ENCODE results near the gene MPDU1. TPM values are rescaled to one million over a fixed set of nuclear protein-coding genes. Genes with fewer than 3 reads are reported as not detected.

MPDU1 gene
- total and polyA plus RNA-seq, 2 experiments from 2014 or later, result 109 to 201 TPM

- Histone ChIP-seq H3K27me3 (no peaks in the 10 kb centered on the region), H2AFZ (no peak overlapping the region), H3K4me2 (no peak overlapping the region), H3K36me3 (replicated peaks; ENCODE audit: insufficient read depth, low read depth) (no peaks in the 10 kb centered on the region), H3K4me3 (no peak overlapping the region), H4K20me1 (ENCODE audit: insufficient read depth, poor library complexity, severe bottlenecking) (peaks cover 48% of the 10 kb centered on the region), H3K79me2 (peaks cover 77% of the 10 kb centered on the region), H3K4me1 (ENCODE audit: insufficient read depth) (peaks cover 10% of the 10 kb centered on the region), H3K9me3 (ENCODE audit: low read depth) (no peaks in the 10 kb centered on the region), H3K27ac (no peak overlapping the region), H3K9me2 (replicated peaks; ENCODE audit: insufficient read depth) (no peaks in the 10 kb centered on the region)
- 100% methylated on average over 2 of the region's 2 CpGs for WGBS (ENCODE audit: low lambda C conversion rate, missing lambda C conversion rate)
- no peak for DNase-seq (ENCODE audit: low spot score)
- TF ChIP-seq EZH2phosphoT487 (IDR thresholded peaks at IDR 0.05; ENCODE audit: low read depth, severe bottlenecking, unreplicated experiment), result no peak
- TF ChIP-seq CTCF (IDR thresholded peaks at IDR 0.05; ENCODE audit: poor library complexity), result no peak
- no peak for TF ChIP-seq EZH2 (IDR thresholded peaks at IDR 0.05; ENCODE audit: borderline replicate concordance)
Measured at GRCh38 chr17:7610641-7611040, 27.0 kb downstream of the MPDU1 start.

- H3K27me3 ChIP-seq, result no peaks in the 10 kb centered on the region
- peak overlapping the region; percentile 92 for H3K4me2 ChIP-seq
- H3K36me3 ChIP-seq (replicated peaks; ENCODE audit: insufficient read depth, low read depth), result no peaks in the 10 kb centered on the region
- H3K79me2 ChIP-seq, result peaks cover 74% of the 10 kb centered on the region
- no peak overlapping the region for H3K4me3 ChIP-seq
- H3K9me3 ChIP-seq (ENCODE audit: low read depth), result no peaks in the 10 kb centered on the region
- peaks cover 10% of the 10 kb centered on the region for H3K4me1 ChIP-seq (ENCODE audit: insufficient read depth)
- no peak overlapping the region for H3K27ac ChIP-seq
- TF ChIP-seq EZH2phosphoT487 (IDR thresholded peaks at IDR 0.05; ENCODE audit: low read depth, severe bottlenecking, unreplicated experiment) (no peak), EZH2 (IDR thresholded peaks at IDR 0.05; ENCODE audit: borderline replicate concordance) (no peak), CTCF (IDR thresholded peaks at IDR 0.05; ENCODE audit: poor library complexity) (no peak)
- no peak overlapping the region for H2AFZ ChIP-seq
- H3K9me2 ChIP-seq (replicated peaks; ENCODE audit: insufficient read depth), result no peaks in the 10 kb centered on the region
- H4K20me1 ChIP-seq (ENCODE audit: insufficient read depth, poor library complexity, severe bottlenecking), result peaks cover 48% of the 10 kb centered on the region
- 63% methylated on average over 3 of the region's 3 CpGs for WGBS (ENCODE audit: low lambda C conversion rate, missing lambda C conversion rate)
- DNase-seq (ENCODE audit: low spot score), result no peak
Measured at GRCh38 chr17:7611635-7612293, 28.1 kb downstream of the MPDU1 start.

GRCh38 chr17:7612294-7612640 is 28.6 kb downstream of the MPDU1 start:
- peaks cover 47% of the 10 kb centered on the region for H4K20me1 ChIP-seq (ENCODE audit: insufficient read depth, poor library complexity, severe bottlenecking)
- TF ChIP-seq EZH2phosphoT487 (IDR thresholded peaks at IDR 0.05; ENCODE audit: low read depth, severe bottlenecking, unreplicated experiment) (no peak), CTCF (IDR thresholded peaks at IDR 0.05; ENCODE audit: poor library complexity) (no peak), EZH2 (IDR thresholded peaks at IDR 0.05; ENCODE audit: borderline replicate concordance) (no peak)
- 94% methylated on average over 1 of the region's 1 CpG for WGBS (ENCODE audit: low lambda C conversion rate, missing lambda C conversion rate)
- DNase-seq (ENCODE audit: low spot score), result no peak
- H3K9me2 ChIP-seq (replicated peaks; ENCODE audit: insufficient read depth), result no peaks in the 10 kb centered on the region
- no peak overlapping the region for H3K27ac ChIP-seq
- H3K27me3 ChIP-seq, result no peaks in the 10 kb centered on the region
- peak overlapping the region; percentile 92 for H3K4me2 ChIP-seq
- no peak overlapping the region for H2AFZ ChIP-seq
- no peaks in the 10 kb centered on the region for H3K9me3 ChIP-seq (ENCODE audit: low read depth)
- no peak overlapping the region for H3K4me3 ChIP-seq
- H3K79me2 ChIP-seq, result peaks cover 69% of the 10 kb centered on the region
- peaks cover 10% of the 10 kb centered on the region for H3K4me1 ChIP-seq (ENCODE audit: insufficient read depth)
- no peaks in the 10 kb centered on the region for H3K36me3 ChIP-seq (replicated peaks; ENCODE audit: insufficient read depth, low read depth)

Measured in hepatocyte (in vitro differentiated cells).